ENCODE measurements around the gene CADM2. TPM values are rescaled to one million over a fixed set of nuclear protein-coding genes. Genes with fewer than 3 reads are reported as not detected.
"Not testable (repeated sequence)": the region's sequence is repeated elsewhere in the genome, so short reads cannot be mapped to it uniquely, and the experiment has no call there.

CADM2 gene
- total and polyA plus RNA-seq, 2 donors from 2014 or later, result 0.06 to 0.25 TPM

- intact Hi-C loops (cut with DNase I), result no loop called here
- H3K36me3 ChIP-seq (ENCODE audit: control insufficient read depth in 2 of 3, insufficient read depth in 3 of 3, low read length in 3 of 3), result no peaks in the 10 kb centered on the region
- no peaks in the 10 kb centered on the region for H3K9me3 ChIP-seq (ENCODE audit: control insufficient read depth in 2 of 3, insufficient read depth in 1 of 3, low read length in 3 of 3)
- DNase-seq, result no peak
- no peak for TF ChIP-seq CTCF (IDR thresholded peaks at IDR 0.05; ENCODE audit: borderline replicate concordance, extremely low read depth, insufficient read depth)
- H3K27ac ChIP-seq (ENCODE audit: low read depth in 2 of 2, low read length in 2 of 2), result no peak overlapping the region
- no peak overlapping the region for H3K4me3 ChIP-seq (ENCODE audit: low read length in 3 of 3)
- no peaks in the 10 kb centered on the region for H3K4me1 ChIP-seq (ENCODE audit: control insufficient read depth in 2 of 3, insufficient read depth in 2 of 3, low read depth in 1 of 3, low read length in 3 of 3)
- no peak for FAIRE-seq
- H3K27me3 ChIP-seq (ENCODE audit: control insufficient read depth, insufficient read depth, low read length), result no peaks in the 10 kb centered on the region
- no peak overlapping the region for H3K9ac ChIP-seq (ENCODE audit: low read length in 3 of 3)
Observed at GRCh38 chr3:85110393-85110792, 151.6 kb downstream of the CADM2 start.

GRCh38 chr3:85120879-85121278, 162.1 kb downstream of the CADM2 start:
- no peaks in the 10 kb centered on the region for H3K36me3 ChIP-seq (ENCODE audit: control insufficient read depth in 2 of 3, insufficient read depth in 3 of 3, low read length in 3 of 3)
- no peak overlapping the region for H3K4me3 ChIP-seq (ENCODE audit: low read length in 3 of 3)
- no peak for DNase-seq
- FAIRE-seq, result no peak
- no peak overlapping the region for H3K27ac ChIP-seq (ENCODE audit: low read depth in 2 of 2, low read length in 2 of 2)
- TF ChIP-seq CTCF (IDR thresholded peaks at IDR 0.05; ENCODE audit: borderline replicate concordance, extremely low read depth, insufficient read depth), result no peak
- no peak overlapping the region for H3K9ac ChIP-seq (ENCODE audit: low read length in 3 of 3)
- no peaks in the 10 kb centered on the region for H3K4me1 ChIP-seq (ENCODE audit: control insufficient read depth in 2 of 3, insufficient read depth in 2 of 3, low read depth in 1 of 3, low read length in 3 of 3)
- intact Hi-C loops (cut with DNase I), result no loop called here
- no peaks in the 10 kb centered on the region for H3K9me3 ChIP-seq (ENCODE audit: control insufficient read depth in 2 of 3, insufficient read depth in 1 of 3, low read length in 3 of 3)
- no peaks in the 10 kb centered on the region for H3K27me3 ChIP-seq (ENCODE audit: control insufficient read depth, insufficient read depth, low read length)

GRCh38 chr3:85132864-85133263, 174.1 kb downstream of the CADM2 start:
- FAIRE-seq; DNase-seq; H3K4me1 ChIP-seq (ENCODE audit: control insufficient read depth in 2 of 3, insufficient read depth in 2 of 3, low read depth in 1 of 3, low read length in 3 of 3); H3K27me3 ChIP-seq (ENCODE audit: control insufficient read depth, insufficient read depth, low read length); H3K9me3 ChIP-seq (ENCODE audit: control insufficient read depth in 2 of 3, insufficient read depth in 1 of 3, low read length in 3 of 3); H3K36me3 ChIP-seq (ENCODE audit: control insufficient read depth in 2 of 3, insufficient read depth in 3 of 3, low read length in 3 of 3); intact Hi-C loops (cut with DNase I); H3K27ac ChIP-seq (ENCODE audit: low read depth in 2 of 2, low read length in 2 of 2); H3K9ac ChIP-seq (ENCODE audit: low read length in 3 of 3); H3K4me3 ChIP-seq (ENCODE audit: low read length in 3 of 3): not testable (repeated sequence)

- H3K36me3 ChIP-seq (ENCODE audit: control insufficient read depth in 2 of 3, insufficient read depth in 3 of 3, low read length in 3 of 3); H3K9ac ChIP-seq (ENCODE audit: low read length in 3 of 3); intact Hi-C loops (cut with DNase I); H3K27me3 ChIP-seq (ENCODE audit: control insufficient read depth, insufficient read depth, low read length); H3K27ac ChIP-seq (ENCODE audit: low read depth in 2 of 2, low read length in 2 of 2); H3K9me3 ChIP-seq (ENCODE audit: control insufficient read depth in 2 of 3, insufficient read depth in 1 of 3, low read length in 3 of 3); H3K4me3 ChIP-seq (ENCODE audit: low read length in 3 of 3); FAIRE-seq; H3K4me1 ChIP-seq (ENCODE audit: control insufficient read depth in 2 of 3, insufficient read depth in 2 of 3, low read depth in 1 of 3, low read length in 3 of 3); DNase-seq: not testable (repeated sequence)
Observed at GRCh38 chr3:85133691-85134420, 175.1 kb downstream of the CADM2 start.

All from kidney (tissue), 14 donors.